ENCODE data around the gene PTGR1.
"Not testable (repeated sequence)": the region's sequence is repeated elsewhere in the genome, so short reads cannot be mapped to it uniquely, and the experiment has no call there.

Gene PTGR1

GRCh38 chr9:111599092-111599954 is at the start of gene PTGR1:
PTGR1 (minus strand) TSS chr9:111599647; CDS start chr9:111597422, 2,225 bp downstream.
- DNase-seq = peak; percentile 74

- DNase-seq = no peak
Measured at GRCh38 chr9:111649016-111649415, 49.6 kb upstream of the PTGR1 start.

- no peak for DNase-seq
Measured at GRCh38 chr9:111648066-111648465, 48.6 kb upstream of the PTGR1 start.

- DNase-seq = no peak
Measured at GRCh38 chr9:111646417-111646816, 47.0 kb upstream of the PTGR1 start.

- DNase-seq = no peak
Measured at GRCh38 chr9:111645806-111646205, 46.4 kb upstream of the PTGR1 start.

GRCh38 chr9:111644195-111644772 is 44.8 kb upstream of the PTGR1 start:
- no peak for DNase-seq

- DNase-seq = no peak
Measured at GRCh38 chr9:111637421-111637950, 38.0 kb upstream of the PTGR1 start.

- DNase-seq = no peak
Measured at GRCh38 chr9:111634860-111635259, 35.4 kb upstream of the PTGR1 start.

- no peak for DNase-seq
Measured at GRCh38 chr9:111633389-111633736, 33.9 kb upstream of the PTGR1 start.

DNA sequence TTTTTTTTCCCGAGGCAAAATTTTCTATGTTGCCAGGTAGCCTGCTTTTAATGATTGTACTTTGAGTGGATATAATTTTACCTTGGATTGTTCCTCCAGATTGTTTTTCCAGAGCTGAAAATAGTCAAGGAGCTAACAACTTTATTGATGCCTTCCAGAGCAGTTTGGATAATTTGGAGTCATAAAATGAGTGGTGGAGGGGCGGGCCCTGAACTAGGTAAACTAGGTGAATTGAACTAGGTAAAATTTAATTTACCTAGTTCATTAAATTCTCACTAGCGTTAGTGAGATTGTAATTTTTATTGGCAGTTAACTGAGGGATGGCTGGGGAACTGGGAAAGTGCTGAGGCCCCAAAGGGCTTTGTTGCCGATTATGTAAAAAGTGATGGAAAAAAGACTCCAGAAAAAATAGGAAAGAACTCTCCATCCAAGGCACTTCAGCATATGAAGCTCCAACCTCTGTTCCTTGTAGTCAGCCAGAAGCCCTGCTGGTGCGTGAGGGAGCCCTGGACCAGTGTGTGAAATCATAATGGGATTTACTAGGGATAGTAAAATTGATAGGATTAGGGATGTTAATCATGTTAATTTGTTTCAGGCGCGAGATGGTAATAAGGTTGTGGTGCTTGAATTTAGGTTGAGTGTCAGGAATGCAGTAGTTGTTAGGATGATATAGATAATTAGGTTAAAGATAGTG is 33.4 kb upstream of the PTGR1 start:
- DNase-seq = no peak

- no peak for DNase-seq
Measured at GRCh38 chr9:111632060-111632459, 32.6 kb upstream of the PTGR1 start.

DNA sequence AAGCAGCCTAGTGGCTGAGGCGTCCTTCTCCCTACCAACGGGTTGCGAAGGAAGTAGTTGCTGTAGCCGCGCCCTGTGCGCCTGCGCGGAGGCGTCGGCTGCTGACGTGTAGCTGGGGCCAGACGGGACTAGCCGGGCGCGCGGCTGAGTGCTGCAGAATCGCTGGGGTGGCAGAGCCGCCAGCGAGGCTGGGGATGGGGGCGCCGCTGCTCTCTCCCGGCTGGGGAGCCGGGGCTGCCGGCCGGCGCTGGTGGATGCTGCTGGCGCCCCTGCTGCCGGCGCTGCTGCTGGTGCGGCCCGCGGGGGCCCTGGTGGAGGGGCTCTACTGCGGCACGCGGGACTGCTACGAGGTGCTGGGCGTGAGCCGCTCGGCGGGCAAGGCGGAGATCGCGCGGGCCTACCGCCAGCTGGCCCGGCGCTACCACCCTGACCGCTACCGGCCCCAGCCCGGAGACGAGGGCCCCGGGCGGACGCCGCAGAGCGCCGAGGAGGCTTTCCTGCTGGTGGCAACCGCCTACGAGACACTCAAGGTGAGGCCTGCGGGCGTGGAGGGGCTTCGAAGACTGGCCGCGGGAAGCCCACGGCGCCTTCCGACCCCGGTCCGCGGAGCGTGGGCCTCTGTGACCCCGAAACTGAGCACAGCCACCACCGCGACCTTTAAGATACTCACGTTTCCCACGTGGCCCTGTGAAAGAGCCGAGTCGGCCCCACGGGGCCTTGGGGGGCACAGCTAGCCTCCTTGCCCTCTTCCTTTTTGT is 31.9 kb upstream of the PTGR1 start, which contains the start of gene DNAJC25:
TSS of gene DNAJC25 (plus strand) at position 121 of the 758 bp plus-strand sequence. CDS start at position 195, 74 bp downstream.
- peak; percentile 97 for DNase-seq

GRCh38 chr9:111630964-111631213 is 31.4 kb upstream of the PTGR1 start:
- DNase-seq = no peak

DNA sequence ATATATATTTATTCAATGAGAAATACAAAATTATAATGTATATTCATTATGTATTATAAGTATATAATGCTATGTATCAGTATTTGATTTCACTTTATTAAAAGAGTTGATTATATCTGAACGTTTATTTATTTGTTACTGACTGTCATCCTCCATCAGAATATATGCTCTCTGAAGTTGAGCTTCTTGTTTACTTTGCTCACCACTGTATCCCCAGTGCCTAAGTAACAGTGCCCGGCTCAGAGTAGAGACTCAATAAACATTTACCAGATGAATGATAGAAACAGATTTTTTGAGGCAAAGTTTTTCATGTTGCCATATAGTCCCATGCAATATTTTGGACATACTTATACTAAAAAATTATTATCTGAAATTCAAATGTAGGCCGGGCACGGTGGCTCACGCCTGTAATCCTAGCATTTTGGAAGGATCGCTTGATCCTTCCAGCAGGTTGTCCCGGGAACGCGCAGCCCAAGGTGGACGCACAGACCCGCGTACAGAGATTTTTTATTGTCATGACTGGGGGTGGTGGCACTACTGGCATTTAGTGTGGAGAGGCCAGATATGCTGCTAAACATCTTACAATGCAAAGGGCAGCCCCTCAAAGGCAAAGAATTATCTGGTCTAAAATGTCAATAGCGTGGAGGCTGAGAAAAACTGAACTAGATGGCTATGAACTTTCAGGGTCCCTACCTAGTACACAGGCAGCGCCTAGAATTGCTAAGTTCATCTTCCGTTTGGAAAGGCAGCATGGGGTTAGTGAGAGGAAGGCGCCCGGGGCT is 30.9 kb upstream of the PTGR1 start:
- DNase-seq = no peak

- DNase-seq = no peak
Measured at GRCh38 chr9:111628411-111628810, 29.0 kb upstream of the PTGR1 start.

- no peak for DNase-seq
Measured at GRCh38 chr9:111627260-111627963, 28.0 kb upstream of the PTGR1 start.

GRCh38 chr9:111622626-111623025 is 23.2 kb upstream of the PTGR1 start:
- DNase-seq = no peak

DNA sequence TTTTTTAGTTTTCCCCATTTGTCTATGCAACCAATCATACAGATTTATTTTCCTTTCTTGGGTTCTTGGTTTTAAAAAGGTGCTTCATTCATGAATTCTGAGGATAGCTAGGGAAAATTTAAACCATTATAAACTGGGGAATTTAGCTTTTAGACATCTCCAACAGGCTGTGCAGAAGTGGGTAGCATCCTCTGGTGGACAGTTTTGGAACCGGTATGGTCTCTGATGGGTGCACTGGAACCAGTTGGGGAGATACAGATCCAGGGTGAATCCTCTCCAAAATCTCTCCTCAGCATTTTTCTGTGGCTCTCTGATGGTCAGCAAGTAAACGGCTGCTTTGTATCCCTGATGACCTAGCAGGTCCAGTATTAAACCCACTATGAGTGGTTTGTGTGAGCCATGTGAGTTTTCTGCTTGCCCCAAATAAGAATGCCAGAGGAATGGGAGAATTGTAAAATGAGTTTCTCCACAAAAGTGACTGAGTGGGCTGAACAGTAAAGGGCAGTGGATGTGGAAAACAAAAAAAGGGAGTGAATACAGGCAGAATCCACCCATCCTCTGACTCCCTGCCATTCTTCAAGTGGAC is 22.5 kb upstream of the PTGR1 start:
- no peak for DNase-seq

DNA sequence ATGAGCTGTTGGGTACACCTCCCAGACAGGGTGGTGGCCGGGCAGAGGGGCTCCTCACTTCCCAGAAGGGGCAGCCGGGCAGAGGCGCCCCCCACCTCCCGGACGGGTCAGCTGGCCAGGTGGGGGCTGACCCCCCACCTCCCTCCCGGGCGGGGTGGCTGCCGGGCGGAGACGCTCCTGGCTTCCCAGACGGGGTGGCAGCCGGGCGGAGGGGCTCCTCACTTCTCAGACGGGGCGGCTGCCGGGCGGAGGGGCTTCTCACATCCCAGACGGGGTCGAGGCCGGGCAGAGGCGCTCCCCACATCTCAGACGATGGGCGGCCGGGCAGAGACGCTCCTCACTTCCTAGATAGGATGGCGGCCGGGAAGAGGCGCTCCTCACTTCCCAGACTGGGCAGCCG is 17.9 kb upstream of the PTGR1 start:
- not testable (repeated sequence) for DNase-seq

GRCh38 chr9:111615928-111616327 is 16.5 kb upstream of the PTGR1 start:
- no peak for DNase-seq

GRCh38 chr9:111613436-111614040 is 14.1 kb upstream of the PTGR1 start:
- no peak for DNase-seq

Measured in kidney glomerular epithelial cell (primary cell).